AG20443 (cell line): ENCODE data around the gene MCM3AP.
"Not testable (repeated sequence)": the region's sequence is repeated elsewhere in the genome, so short reads cannot be mapped to it uniquely, and the experiment has no call there.

Experiments
- DNase-seq: peaks from one replicate; pipeline ENCODE4 v3.0.0; 2012; ENCODE audit warnings: low spot score, mixed read lengths

MCM3AP gene

GRCh38 chr21:46311568-46311967 is 26.2 kb upstream of the MCM3AP start:
- no peak for DNase-seq

- not testable (repeated sequence) for DNase-seq
These were observed 24.8 kb upstream of the MCM3AP start for GRCh38 chr21:46310260-46310659.

GRCh38 chr21:46308431-46308830 is 23.0 kb upstream of the MCM3AP start:
- no peak for DNase-seq

GRCh38 chr21:46307625-46308024 is 22.2 kb upstream of the MCM3AP start:
- DNase-seq = no peak

GRCh38 chr21:46304955-46305354 is 19.5 kb upstream of the MCM3AP start:
- no peak for DNase-seq

- DNase-seq = no peak
These were observed 19.0 kb upstream of the MCM3AP start for GRCh38 chr21:46304437-46304836.

GRCh38 chr21:46301759-46302158 is 16.3 kb upstream of the MCM3AP start:
- no peak for DNase-seq

GRCh38 chr21:46299167-46299566 is 13.8 kb upstream of the MCM3AP start:
- DNase-seq = no peak

GRCh38 chr21:46297338-46298271 is 12.2 kb upstream of the MCM3AP start:
- DNase-seq = peak; percentile 43

- DNase-seq = peak; percentile 95
These were observed 10.8 kb upstream of the MCM3AP start for GRCh38 chr21:46295996-46296752.

GRCh38 chr21:46295177-46295770 is 9.9 kb upstream of the MCM3AP start:
- no peak for DNase-seq

GRCh38 chr21:46294647-46295176 is 9.3 kb upstream of the MCM3AP start:
- peak; percentile 65 for DNase-seq

GRCh38 chr21:46291561-46291960 is 6.2 kb upstream of the MCM3AP start:
- DNase-seq = no peak

- DNase-seq = no peak
These were observed 4.3 kb upstream of the MCM3AP start for GRCh38 chr21:46289655-46290179.

GRCh38 chr21:46287541-46287940 is 2.1 kb upstream of the MCM3AP start:
- DNase-seq = no peak

GRCh38 chr21:46286648-46287002 is 1.2 kb upstream of the MCM3AP start:
- peak; percentile 40 for DNase-seq

- peak; percentile 97 for DNase-seq
These were observed 593 bp upstream of the MCM3AP start, which contains the start of gene YBEY for GRCh38 chr21:46285761-46286647. TSS of gene YBEY (plus strand) at chr21:46286342. CDS start at chr21:46286914, 572 bp downstream.

- DNase-seq = no peak
These were observed 678 bp downstream of the MCM3AP start for GRCh38 chr21:46284733-46285132.

- no peak for DNase-seq
These were observed 1.2 kb downstream of the MCM3AP start for GRCh38 chr21:46284077-46284644.

GRCh38 chr21:46274797-46275390 is 10.5 kb downstream of the MCM3AP start:
- no peak for DNase-seq
